ENCODE data around the gene STARD5.
"Not testable (repeated sequence)": the region's sequence is repeated elsewhere in the genome, so short reads cannot be mapped to it uniquely, and the experiment has no call there.

STARD5 gene

GRCh38 chr15:81323944-81324881 is at the start of gene STARD5:
Gene STARD5 (minus strand): TSS chr15:81324141. CDS start chr15:81324099, 42 bp downstream.
- peak; percentile 99 for DNase-seq

- peak; percentile 6 for DNase-seq
Measured at GRCh38 chr15:81373176-81373575, 49.2 kb upstream of the STARD5 start.

GRCh38 chr15:81372575-81372974 is 48.6 kb upstream of the STARD5 start:
- peak; percentile 18 for DNase-seq

DNA sequence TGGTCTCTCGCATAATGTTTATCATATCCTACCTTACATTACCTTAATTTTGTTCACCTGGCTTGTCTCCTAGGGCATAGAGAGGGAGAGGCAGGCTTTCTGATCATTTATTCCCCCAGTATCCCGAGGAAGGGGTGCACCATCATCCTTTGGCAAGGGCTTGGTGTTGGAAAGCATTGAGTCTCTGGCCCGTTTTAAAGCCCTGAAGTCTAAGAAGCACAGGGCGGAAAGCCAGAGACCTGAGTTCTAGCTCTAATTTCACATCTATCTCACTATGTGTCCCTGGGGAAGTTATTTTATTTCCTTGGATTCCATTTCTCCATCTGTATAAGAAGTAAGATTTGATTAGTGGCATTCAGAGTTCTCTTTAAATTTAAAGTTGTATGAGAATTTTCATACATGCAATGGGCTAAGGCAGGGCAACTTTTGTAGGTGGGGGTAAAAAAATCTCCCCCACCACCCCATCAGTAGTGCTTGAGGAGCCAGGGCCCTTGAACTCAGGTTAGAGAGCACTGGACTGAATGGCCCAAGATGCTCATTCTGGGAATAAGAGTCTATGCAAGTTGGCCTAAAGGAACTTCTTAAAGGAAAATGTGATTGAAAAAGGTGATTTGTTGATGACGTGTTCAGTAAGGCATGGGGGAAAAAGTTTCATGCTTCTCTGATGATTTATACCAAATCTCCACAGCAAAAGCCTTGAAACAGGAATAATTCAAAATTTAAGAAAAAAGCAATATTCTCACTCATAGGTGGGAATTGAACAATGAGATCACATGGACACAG is 40.0 kb upstream of the STARD5 start:
- peak; percentile 49 for DNase-seq

DNA sequence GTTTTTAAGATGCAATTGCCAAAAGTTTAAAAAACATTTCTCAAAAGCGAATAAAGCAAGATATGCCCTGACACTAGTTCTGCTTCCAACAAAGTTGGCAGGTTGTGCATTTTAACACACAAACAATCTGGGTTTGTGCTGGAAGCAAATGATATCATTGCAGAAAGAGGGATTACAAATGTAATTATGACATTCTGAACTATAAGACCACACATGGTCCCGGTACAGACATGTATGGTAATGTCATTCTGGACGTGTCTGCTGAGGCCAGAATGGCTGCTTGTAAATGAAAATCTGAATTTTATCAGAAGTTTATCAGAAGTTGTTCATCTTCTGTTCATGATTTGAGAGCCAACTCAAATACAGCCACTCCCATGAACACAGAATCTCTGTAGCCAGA is 39.3 kb upstream of the STARD5 start:
- peak; percentile 18 for DNase-seq

DNA sequence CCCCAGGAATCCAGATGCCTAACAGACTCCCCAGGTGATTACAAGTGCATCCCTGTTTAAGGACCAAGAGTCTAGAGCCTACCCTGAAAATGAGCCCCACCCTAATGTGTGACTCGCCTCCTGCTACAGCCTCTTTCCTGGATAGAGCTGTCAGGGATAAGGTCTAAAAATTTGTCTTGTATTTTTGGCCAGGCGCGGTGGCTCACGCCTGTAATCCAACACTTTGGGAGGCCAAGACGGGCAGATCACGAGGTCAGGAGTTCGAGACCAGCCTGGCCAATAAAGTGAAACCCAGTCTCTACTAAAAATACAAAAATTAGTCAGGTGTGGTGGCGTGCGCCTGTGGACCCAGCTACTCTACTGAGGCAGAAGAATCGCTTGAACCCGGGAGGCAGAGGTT is 38.8 kb upstream of the STARD5 start:
- DNase-seq: no peak

- no peak for DNase-seq
Measured at GRCh38 chr15:81361891-81362290, 38.0 kb upstream of the STARD5 start.

DNA sequence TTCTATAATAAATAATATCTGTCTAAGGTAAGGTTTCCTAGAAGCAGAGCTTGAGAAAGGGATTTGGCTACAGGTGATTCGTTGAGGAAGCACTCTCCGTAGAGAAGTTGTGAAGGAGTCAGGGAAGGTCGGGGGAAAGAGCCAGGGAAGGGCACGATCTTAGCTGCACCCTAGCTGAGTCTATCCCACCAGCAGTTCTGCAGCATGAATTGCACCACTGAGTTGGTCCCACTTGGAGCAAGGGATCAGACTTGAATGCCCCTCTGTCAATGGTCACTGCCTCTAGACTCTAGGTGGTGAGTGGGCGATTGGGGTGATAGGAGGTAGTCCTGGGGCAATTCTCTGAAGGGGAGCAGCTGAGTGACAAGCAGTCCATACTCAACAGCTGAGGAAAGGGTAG is 36.5 kb upstream of the STARD5 start:
- DNase-seq: no peak

- no peak for DNase-seq
Measured at GRCh38 chr15:81358248-81358647, 34.3 kb upstream of the STARD5 start.

GRCh38 chr15:81357180-81357686 is 33.3 kb upstream of the STARD5 start:
- no peak for DNase-seq

- DNase-seq: no peak
Measured at GRCh38 chr15:81356252-81356651, 32.3 kb upstream of the STARD5 start.

- no peak for DNase-seq
Measured at GRCh38 chr15:81351651-81352050, 27.7 kb upstream of the STARD5 start.

DNA sequence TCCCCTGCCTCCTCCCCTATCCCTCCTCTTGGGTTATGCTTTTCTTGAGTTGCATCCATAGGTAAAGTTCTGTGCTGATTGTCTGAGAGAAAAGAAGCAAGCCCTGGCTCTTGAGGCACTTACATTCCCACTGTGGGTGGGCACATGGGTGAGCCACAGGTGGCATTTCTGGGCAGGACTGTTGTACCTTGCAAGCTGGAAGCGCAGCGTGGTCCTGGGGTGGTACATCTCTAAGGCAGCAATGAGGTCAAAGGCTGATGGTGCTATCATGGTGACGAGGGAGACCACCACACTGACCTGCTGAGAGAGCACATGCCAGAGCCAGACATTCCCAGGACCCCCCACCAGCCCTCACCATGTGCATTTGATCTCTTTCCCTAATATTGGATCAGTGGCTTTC is 25.3 kb upstream of the STARD5 start:
- no peak for DNase-seq

- not testable (repeated sequence) for DNase-seq
Measured at GRCh38 chr15:81348691-81349090, 24.8 kb upstream of the STARD5 start.

DNA sequence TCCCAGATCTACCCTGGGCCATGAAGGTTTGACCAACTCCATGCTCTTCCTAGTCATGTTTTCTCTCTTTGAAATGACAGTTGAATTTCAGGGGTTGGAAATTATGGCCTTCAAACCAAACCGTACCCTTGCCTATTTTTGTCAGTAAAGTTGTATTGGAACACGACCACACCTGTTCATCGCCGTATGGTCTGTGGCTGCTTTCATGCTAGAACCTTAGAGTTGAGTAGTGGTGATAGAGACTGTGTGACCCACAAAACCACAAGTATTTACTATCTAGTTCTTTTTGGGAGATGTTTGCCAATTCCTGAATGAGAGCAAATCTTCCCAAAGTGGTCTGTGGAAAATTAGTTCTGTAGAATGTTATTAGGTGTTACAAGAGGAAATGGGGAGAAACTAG is 24.0 kb upstream of the STARD5 start:
- no peak for DNase-seq

DNA sequence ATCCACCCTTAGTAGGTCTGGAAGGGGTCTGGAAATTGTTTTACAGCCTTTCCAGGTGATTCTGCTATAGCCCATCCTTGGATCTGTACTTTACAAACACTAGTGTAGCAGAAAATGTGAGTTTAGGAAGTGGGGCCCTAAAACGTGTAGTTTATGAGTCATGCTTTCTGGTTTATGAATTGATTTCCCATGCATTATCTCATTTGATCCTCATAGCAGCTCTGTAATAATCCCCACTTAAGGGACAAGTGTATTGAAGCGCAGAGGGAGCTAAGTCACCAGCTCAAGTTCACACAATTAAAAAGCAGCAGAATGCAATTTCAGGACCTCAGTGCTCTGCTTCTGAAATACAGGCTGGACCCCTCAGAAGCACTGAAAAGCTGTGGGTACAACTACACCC is 22.7 kb upstream of the STARD5 start:
- DNase-seq: peak; percentile 11

- no peak for DNase-seq
Measured at GRCh38 chr15:81343371-81343770, 19.4 kb upstream of the STARD5 start.

GRCh38 chr15:81341351-81341750 is 17.4 kb upstream of the STARD5 start:
- DNase-seq: no peak

DNA sequence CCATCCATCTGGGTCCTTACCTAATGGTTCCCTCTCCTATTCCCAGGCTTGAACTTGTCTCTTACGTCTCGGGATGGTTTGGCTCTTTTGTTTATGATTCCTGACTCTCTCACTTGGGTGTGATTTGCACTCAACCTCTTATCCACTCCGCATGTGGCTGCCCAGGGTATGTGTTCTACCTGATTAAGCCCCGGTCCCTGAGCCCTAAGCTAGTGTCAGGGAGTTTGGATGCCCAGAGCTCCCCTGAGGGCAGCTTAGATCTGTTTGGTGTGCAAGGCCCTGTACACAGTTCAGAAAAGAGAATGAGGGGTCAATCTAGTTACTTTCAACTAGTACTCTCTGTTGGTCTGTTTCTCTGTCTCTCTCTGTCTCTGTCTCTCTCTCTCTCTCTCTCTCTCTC is 15.9 kb upstream of the STARD5 start:
- no peak for DNase-seq

DNA sequence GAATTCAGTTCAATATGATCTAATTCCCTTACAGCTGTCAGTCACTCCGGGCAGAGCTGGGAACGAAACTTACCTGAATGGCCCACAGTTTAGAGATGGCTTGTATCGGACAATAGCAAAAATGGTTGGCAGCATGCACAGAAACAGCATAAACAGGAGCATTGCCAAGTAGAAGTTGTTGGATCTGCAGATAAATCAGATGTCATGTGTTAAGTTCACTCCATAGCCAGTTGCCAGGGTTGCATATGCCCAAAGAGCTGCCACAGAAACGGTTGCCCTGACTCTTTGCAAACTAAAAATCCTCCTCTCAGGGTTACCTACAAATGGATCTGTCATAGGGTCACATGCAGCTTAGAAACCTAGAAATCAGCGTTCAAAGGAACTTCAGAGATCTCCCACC is 15.4 kb upstream of the STARD5 start:
- DNase-seq: no peak

GRCh38 chr15:81338170-81339007 is 14.4 kb upstream of the STARD5 start:
- DNase-seq: peak; percentile 63

DNA sequence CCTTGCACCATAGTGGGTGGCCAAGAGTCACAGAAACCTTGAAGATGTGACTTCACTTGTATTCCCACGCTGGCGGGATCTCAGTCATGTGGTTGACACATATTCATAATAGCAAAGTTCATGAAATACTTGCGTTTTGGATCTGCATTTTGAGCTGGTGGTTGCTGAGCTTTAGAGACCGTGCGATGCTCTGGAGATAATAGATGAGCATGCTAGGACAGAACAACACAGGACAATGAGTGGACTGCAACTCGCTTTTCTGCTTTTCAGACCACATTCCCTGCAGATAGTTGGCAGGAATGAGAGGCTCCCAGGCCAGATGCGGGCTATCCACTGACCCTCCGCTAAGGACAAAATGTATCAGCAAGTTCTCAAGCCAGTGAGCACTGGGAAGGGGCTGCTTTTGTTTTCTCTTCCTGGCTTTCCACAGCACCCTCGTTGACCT is 13.8 kb upstream of the STARD5 start:
- DNase-seq: no peak

GRCh38 chr15:81337241-81337640 is 13.3 kb upstream of the STARD5 start:
- no peak for DNase-seq

Measured in eye (tissue), 1 donor.